GM12801 (cell line): Measurements from ENCODE around the gene SPEG.

Source experiments
- TF ChIP-seq, protein P1 (sequence below): IDR thresholded peaks from one replicate; pipeline ENCODE4 v1.5.1; 2011; ENCODE audit warnings: control low read depth; ENCODE audit not compliant: insufficient read length; ENCODE audit errors: extremely low read depth

SPEG gene

DNA sequence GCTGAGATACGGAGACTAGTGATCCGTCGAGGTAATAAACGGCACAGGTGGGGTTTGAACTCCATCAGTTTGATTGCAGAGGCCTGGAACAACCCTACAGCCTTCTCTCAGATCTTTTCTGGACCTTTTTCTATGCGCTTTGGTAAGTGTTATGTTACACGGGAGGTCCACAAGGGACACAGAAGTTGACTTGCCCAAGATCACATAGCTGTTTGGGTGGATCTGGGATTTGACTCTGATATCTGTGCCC lies 45.8 kb upstream of the SPEG start:
- TF ChIP-seq, protein P1, sequence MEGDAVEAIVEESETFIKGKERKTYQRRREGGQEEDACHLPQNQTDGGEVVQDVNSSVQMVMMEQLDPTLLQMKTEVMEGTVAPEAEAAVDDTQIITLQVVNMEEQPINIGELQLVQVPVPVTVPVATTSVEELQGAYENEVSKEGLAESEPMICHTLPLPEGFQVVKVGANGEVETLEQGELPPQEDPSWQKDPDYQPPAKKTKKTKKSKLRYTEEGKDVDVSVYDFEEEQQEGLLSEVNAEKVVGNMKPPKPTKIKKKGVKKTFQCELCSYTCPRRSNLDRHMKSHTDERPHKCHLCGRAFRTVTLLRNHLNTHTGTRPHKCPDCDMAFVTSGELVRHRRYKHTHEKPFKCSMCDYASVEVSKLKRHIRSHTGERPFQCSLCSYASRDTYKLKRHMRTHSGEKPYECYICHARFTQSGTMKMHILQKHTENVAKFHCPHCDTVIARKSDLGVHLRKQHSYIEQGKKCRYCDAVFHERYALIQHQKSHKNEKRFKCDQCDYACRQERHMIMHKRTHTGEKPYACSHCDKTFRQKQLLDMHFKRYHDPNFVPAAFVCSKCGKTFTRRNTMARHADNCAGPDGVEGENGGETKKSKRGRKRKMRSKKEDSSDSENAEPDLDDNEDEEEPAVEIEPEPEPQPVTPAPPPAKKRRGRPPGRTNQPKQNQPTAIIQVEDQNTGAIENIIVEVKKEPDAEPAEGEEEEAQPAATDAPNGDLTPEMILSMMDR = no peak

- TF ChIP-seq, protein P1 = no peak
These were observed 41.9 kb upstream of the SPEG start for GRCh38 chr2:219392754-219393153.

DNA sequence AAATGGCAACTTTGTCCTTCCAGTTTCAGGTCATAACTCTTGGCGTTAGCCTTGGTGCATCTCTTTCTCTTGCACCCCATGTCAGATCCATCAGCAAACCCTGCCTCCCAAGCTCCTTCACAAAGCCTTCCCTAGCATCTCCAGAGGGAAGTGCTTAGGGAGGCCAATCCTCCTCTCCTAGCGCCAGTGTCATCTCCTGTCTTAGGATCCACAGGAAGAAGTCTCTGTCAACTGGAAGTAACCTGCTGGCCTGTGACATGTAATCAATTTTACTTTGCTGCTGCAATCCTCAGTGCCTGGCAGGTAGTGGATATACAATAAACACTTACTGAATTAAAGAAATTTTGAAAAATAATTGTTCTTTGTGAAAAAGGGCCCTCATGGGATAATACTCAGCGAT lies 39.0 kb upstream of the SPEG start:
- TF ChIP-seq, protein P1 = no peak

- TF ChIP-seq, protein P1 = no peak
These were observed 37.7 kb upstream of the SPEG start for GRCh38 chr2:219396863-219397457.

GRCh38 chr2:219398721-219399363 lies 35.8 kb upstream of the SPEG start:
- TF ChIP-seq, protein P1 = no peak

DNA sequence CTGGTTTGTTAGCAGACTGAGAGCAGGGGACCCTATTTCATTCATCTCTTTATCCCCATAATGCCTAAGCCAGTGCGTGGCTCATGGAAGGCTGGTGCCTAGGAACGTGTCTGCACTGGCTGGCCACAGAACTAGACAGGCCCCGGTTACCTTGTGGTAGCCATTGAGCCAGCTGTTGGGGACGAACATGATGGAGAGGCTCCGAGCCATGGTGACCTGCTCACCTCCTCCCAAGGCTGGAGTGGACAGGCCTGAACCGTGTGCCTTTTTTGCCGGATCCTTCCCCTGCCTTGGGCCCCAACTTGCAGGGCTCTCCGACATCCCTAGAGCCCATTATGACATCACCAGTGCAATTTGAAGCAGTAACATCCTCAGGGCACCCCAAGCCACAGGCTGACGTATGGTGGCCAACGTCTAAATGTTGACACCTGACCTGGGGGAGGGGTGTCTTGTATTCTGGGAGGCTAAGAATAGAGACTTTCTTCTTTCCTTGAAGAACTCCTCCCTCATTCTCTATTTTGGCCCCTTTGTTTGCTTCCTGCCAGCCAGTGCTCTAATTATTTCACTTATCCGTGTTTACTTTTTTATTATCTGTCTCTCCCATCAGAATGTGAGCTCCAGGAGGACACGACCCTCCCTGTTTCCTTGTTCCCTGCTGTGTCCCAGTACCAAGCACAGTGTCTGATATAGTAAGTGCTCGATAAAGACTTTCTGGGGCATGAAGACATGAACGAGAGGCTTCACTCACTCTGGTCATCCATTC lies 34.7 kb upstream of the SPEG start:
- TF ChIP-seq, protein P1 = no peak

- TF ChIP-seq, protein P1 = no peak
These were observed 34.1 kb upstream of the SPEG start for GRCh38 chr2:219400562-219400961.
